Cardiac muscle cell (in vitro differentiated cells and primary cell): ENCODE data around the gene SDK2. TPM values are rescaled to one million over a fixed set of nuclear protein-coding genes. Genes with fewer than 3 reads are reported as not detected.

Experiments used
- DNase-seq, 2 donors: peaks; one replicate each; pipeline versions ENCODE4 v3.0.0 to v3.0.0-alpha.2; 2010 to 2017; ENCODE audit warnings: low read depth in 1 of 2, low spot score in 1 of 2
- H3K27ac ChIP-seq: fragments of 200-600 bp; sonication (generic); 2 replicates; pipeline ENCODE4 v1.5.1; 2016
- H3K27me3 ChIP-seq: fragments of 200-600 bp; sonication (generic); 2 replicates; pipeline ENCODE4 v1.6.0; 2016; ENCODE audit warnings: control low read depth
- H3K36me3 ChIP-seq: fragments of 200-600 bp; sonication (generic); 2 replicates; pipeline ENCODE4 v1.5.1; 2016; ENCODE audit warnings: control low read depth
- H3K4me1 ChIP-seq: fragments of 200-600 bp; sonication (generic); 2 replicates; pipeline ENCODE4 v1.8.1; 2017; ENCODE audit warnings: low read depth, mild to moderate bottlenecking, mixed run types
- H3K4me3 ChIP-seq: fragments of 200-600 bp; sonication (generic); 2 replicates; pipeline ENCODE4 v1.5.1; 2016; ENCODE audit warnings: mild to moderate bottlenecking
- H3K9me3 ChIP-seq: fragments of 200-600 bp; sonication (generic); 2 replicates; pipeline ENCODE4 v1.5.1; 2017; ENCODE audit warnings: low read depth, mild to moderate bottlenecking, control low read depth
- CTCF ChIP-seq: IDR thresholded peaks from 2 replicates; pipeline ENCODE4 v1.5.1; 2012; ENCODE audit warnings: low read depth, mild to moderate bottlenecking, low read length
- polyA plus RNA-seq: library from polyadenylated mRNA; unstranded; fragments of >200 nt; fragmentation: Nextera tagmentation; extraction: Ambion mirVana; gene quantifications from 2 replicates; pipeline ENCODE4 v1.2.1, GENCODE V29; 2016
- total RNA-seq: library from RNA; depleted of rRNA; stranded (reverse); fragments of >200 nt; gene quantifications from 2 replicates; pipeline ENCODE4 v1.2.3, GENCODE V29; 2016

The SDK2 gene
- total and polyA plus RNA-seq, 2 experiments from 2014 or later, result 11.8 to 46.8 TPM

GRCh38 chr17:73544333-73544732 lies 99.9 kb downstream of the SDK2 start:
- Histone ChIP-seq H3K4me1 (peaks cover 20% of the 10 kb centered on the region), H3K9me3 (no peaks in the 10 kb centered on the region), H3K4me3 (no peak overlapping the region), H3K36me3 (no peaks in the 10 kb centered on the region), H3K27me3 (no peaks in the 10 kb centered on the region), H3K27ac (no peak overlapping the region)
- TF ChIP-seq CTCF, result no peak
- DNase-seq, result no peak

- H3K4me1 ChIP-seq, result peaks cover 32% of the 10 kb centered on the region
- TF ChIP-seq CTCF, result no peak
- H3K27ac ChIP-seq, result no peak overlapping the region
- no peaks in the 10 kb centered on the region for H3K9me3 ChIP-seq
- DNase-seq, result no peak
- H3K36me3 ChIP-seq, result no peaks in the 10 kb centered on the region
- H3K27me3 ChIP-seq, result no peaks in the 10 kb centered on the region
- no peak overlapping the region for H3K4me3 ChIP-seq
Observed at GRCh38 chr17:73542323-73542722, 101.9 kb downstream of the SDK2 start.

- no peak overlapping the region for H3K4me3 ChIP-seq
- no peak overlapping the region for H3K27ac ChIP-seq
- peaks cover 39% of the 10 kb centered on the region for H3K4me1 ChIP-seq
- no peak for DNase-seq
- no peak for TF ChIP-seq CTCF
- H3K27me3 ChIP-seq, result no peaks in the 10 kb centered on the region
- no peaks in the 10 kb centered on the region for H3K36me3 ChIP-seq
- H3K9me3 ChIP-seq, result no peaks in the 10 kb centered on the region
Observed at GRCh38 chr17:73541561-73541981, 102.7 kb downstream of the SDK2 start.

GRCh38 chr17:73541111-73541510 lies 103.1 kb downstream of the SDK2 start:
- Histone ChIP-seq H3K36me3 (no peaks in the 10 kb centered on the region), H3K4me3 (no peak overlapping the region), H3K9me3 (no peaks in the 10 kb centered on the region), H3K4me1 (peaks cover 44% of the 10 kb centered on the region), H3K27me3 (no peaks in the 10 kb centered on the region), H3K27ac (no peak overlapping the region)
- no peak for TF ChIP-seq CTCF
- DNase-seq, result no peak

DNA sequence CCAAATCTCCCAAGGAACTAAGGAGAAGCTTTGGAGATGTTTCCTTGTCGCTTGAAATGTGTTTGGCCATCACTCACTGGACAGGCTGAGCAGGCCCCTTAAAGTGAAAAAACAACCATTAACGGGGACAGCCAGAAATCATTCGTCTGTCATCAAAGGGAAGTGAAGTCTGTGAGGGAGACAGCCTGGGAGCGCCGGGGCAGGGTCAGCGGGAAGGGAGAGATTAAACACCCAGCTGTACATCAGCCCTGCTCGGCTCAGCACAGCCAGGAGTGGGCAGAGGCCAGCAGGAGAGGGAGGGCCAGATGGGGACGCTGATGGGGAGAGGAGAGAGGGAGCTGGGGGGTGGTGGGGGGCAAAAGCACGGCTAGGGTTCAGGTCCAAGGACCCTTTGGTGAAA lies 105.1 kb downstream of the SDK2 start:
- DNase-seq, result no peak
- H3K9me3 ChIP-seq, result no peaks in the 10 kb centered on the region
- no peaks in the 10 kb centered on the region for H3K36me3 ChIP-seq
- H3K4me3 ChIP-seq, result no peak overlapping the region
- no peak for TF ChIP-seq CTCF
- peaks cover 55% of the 10 kb centered on the region for H3K4me1 ChIP-seq
- H3K27me3 ChIP-seq, result no peaks in the 10 kb centered on the region
- no peak overlapping the region for H3K27ac ChIP-seq

DNA sequence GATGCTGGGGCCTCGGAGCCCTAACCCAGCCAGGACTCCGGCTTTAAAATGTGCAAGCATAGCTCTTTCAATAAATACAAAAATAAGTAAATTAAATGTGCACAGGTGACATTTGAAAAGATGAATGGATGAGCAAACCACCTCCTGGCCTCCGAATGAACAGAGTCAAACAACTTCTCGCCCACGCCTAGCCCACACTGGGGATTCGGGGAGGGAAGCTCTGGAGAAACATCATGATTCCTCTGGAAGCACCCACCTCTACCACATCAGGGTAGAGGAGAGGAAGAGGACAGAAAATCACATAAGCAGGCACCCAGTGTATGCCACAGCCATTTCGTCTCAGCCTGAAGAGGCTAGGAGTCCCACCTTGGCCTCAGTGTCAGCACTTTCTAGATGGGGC lies 105.8 kb downstream of the SDK2 start:
- Histone ChIP-seq H3K4me1 (peaks cover 59% of the 10 kb centered on the region), H3K36me3 (no peaks in the 10 kb centered on the region), H3K4me3 (no peak overlapping the region), H3K9me3 (no peaks in the 10 kb centered on the region), H3K27me3 (no peaks in the 10 kb centered on the region), H3K27ac (no peak overlapping the region)
- no peak for DNase-seq
- TF ChIP-seq CTCF, result no peak
